ENCODE measurements around the gene JAZF1. TPM values are rescaled to one million over a fixed set of nuclear protein-coding genes. Genes with fewer than 3 reads are reported as not detected.

Gene JAZF1
- total RNA-seq, 1 experiment from 2014 or later: 3.4 TPM

GRCh38 chr7:28054531-28055160 is 125.9 kb downstream of the JAZF1 start:
- intact Hi-C loops (cut with micrococcal nuclease): no loop called here
- H3K27ac ChIP-seq (ENCODE audit: low read depth, low read length): no peak overlapping the region
- H3K9me3 ChIP-seq (ENCODE audit: control insufficient read depth in 1 of 2, insufficient read depth in 1 of 2, low read depth in 1 of 2, low read length in 2 of 2): no peaks in the 10 kb centered on the region
- DNase-seq (ENCODE audit: low read depth, low spot score): no peak
- ChIA-PET CTCF (interaction anchor here (0.9 kb wide), 1 partner anchor 8 kb away, joined by 3 read pairs; no protein-coding TSS in a partner anchor), RAD21 (ENCODE audit: low non-redundant PET in 1 of 2, low total read pairs in 2 of 2, uncharacterized antibody in 2 of 2, unreplicated experiment in 2 of 2) (no interaction called here), POLR2A (no interaction called here)
- H3K4me2 ChIP-seq (ENCODE audit: low read length): 0 out of 2 replicates have a peak overlapping the region, but pooled peaks have one; percentile 6
- peaks cover 0 to 13% of the 10 kb centered on the region in 2 experiments; a peak in 1 of 4 replicates for H3K4me1 ChIP-seq (ENCODE audit: control insufficient read depth in 1 of 2, insufficient read depth in 2 of 2, low read length in 2 of 2)
- H3K79me2 ChIP-seq (ENCODE audit: insufficient read depth, low read length): no peaks in the 10 kb centered on the region
- H2AFZ ChIP-seq (ENCODE audit: low read depth, low read length, poor library complexity, severe bottlenecking): no peak overlapping the region
- no peaks in the 10 kb centered on the region for H3K36me3 ChIP-seq (ENCODE audit: control insufficient read depth in 1 of 2, insufficient read depth in 2 of 2, low read length in 2 of 2)
- no peaks in the 10 kb centered on the region for H3K27me3 ChIP-seq (ENCODE audit: insufficient read depth, low read length)
- H3K4me3 ChIP-seq (replicated peaks in 1 of 2; ENCODE audit: low read depth in 1 of 2, low read length in 2 of 2): no peak overlapping the region
- TF ChIP-seq EZH2 (IDR thresholded peaks at IDR 0.05) (no peak), SP1 (IDR thresholded peaks at IDR 0.05; ENCODE audit: low read depth) (no peak), SRF (IDR thresholded peaks at IDR 0.05; ENCODE audit: low read depth) (no peak)
- ATAC-seq: no peak
- no peak overlapping the region for H3K9ac ChIP-seq (ENCODE audit: low read length)
- H4K20me1 ChIP-seq (ENCODE audit: insufficient read depth): no peaks in the 10 kb centered on the region
- no peaks in the 10 kb centered on the region for H3K9me2 ChIP-seq (ENCODE audit: insufficient read depth)
- BruUV-seq (replicated peaks): no TSS peak

DNA sequence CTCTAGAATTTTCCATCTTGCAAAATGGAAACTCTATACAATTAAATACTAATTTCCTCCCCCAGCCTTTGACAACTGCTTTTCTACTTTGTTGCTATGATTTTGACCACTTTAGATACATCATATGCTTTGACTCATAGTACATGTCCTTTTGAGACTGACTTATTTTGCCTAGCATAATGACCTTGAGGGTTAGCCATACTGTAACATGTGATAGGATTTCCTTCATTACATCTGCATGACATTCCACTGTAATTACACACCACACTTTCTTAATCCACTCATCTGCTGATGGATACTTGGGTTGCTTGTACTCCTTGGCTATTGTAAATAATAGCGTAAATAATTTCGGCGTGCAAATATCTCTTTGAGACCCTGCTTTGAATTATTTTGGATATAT is 127.7 kb downstream of the JAZF1 start:
- H3K27ac ChIP-seq (ENCODE audit: low read depth, low read length): no peak overlapping the region
- H3K4me3 ChIP-seq (replicated peaks in 1 of 2; ENCODE audit: low read depth in 1 of 2, low read length in 2 of 2): no peak overlapping the region
- no peak overlapping the region for H3K9ac ChIP-seq (ENCODE audit: low read length)
- no peaks in the 10 kb centered on the region for H3K27me3 ChIP-seq (ENCODE audit: insufficient read depth, low read length)
- ChIA-PET CTCF (interaction anchor here (3.4 kb wide), 1 partner anchor 9 kb away, joined by 20 read pairs; no protein-coding TSS in a partner anchor), POLR2A (no interaction called here), RAD21 (ENCODE audit: low non-redundant PET in 1 of 2, low total read pairs in 2 of 2, uncharacterized antibody in 2 of 2, unreplicated experiment in 2 of 2) (no interaction called here)
- intact Hi-C loops (cut with micrococcal nuclease): no loop called here
- H3K9me3 ChIP-seq (ENCODE audit: control insufficient read depth in 1 of 2, insufficient read depth in 1 of 2, low read depth in 1 of 2, low read length in 2 of 2): no peaks in the 10 kb centered on the region
- peaks cover 0 to 13% of the 10 kb centered on the region in 2 experiments; a peak in 1 of 4 replicates for H3K4me1 ChIP-seq (ENCODE audit: control insufficient read depth in 1 of 2, insufficient read depth in 2 of 2, low read length in 2 of 2)
- H4K20me1 ChIP-seq (ENCODE audit: insufficient read depth): no peaks in the 10 kb centered on the region
- no peaks in the 10 kb centered on the region for H3K9me2 ChIP-seq (ENCODE audit: insufficient read depth)
- no TSS peak for BruUV-seq (replicated peaks)
- no peak overlapping the region for H2AFZ ChIP-seq (ENCODE audit: low read depth, low read length, poor library complexity, severe bottlenecking)
- DNase-seq (ENCODE audit: low read depth, low spot score): no peak
- no peaks in the 10 kb centered on the region for H3K79me2 ChIP-seq (ENCODE audit: insufficient read depth, low read length)
- H3K36me3 ChIP-seq (ENCODE audit: control insufficient read depth in 1 of 2, insufficient read depth in 2 of 2, low read length in 2 of 2): no peaks in the 10 kb centered on the region
- no peak for ATAC-seq
- no peak overlapping the region for H3K4me2 ChIP-seq (ENCODE audit: low read length)
- TF ChIP-seq POLR2AphosphoS5 (IDR thresholded peaks at IDR 0.05; ENCODE audit: low read depth, low read length): no peak
- TF ChIP-seq EZH2 (IDR thresholded peaks at IDR 0.05): no peak
- TF ChIP-seq EZH2phosphoT487 (IDR thresholded peaks at IDR 0.05; ENCODE audit: borderline replicate concordance): no peak
- TF ChIP-seq POLR2A (IDR thresholded peaks at IDR 0.05; ENCODE audit: borderline replicate concordance, extremely low read depth, insufficient read depth, insufficient read length): no peak
- no peak for TF ChIP-seq ZNF274 (IDR thresholded peaks at IDR 0.05; ENCODE audit: low read depth, low read length)
- no peak for TF ChIP-seq SRF (IDR thresholded peaks at IDR 0.05; ENCODE audit: low read depth)
- TF ChIP-seq, protein P1, sequence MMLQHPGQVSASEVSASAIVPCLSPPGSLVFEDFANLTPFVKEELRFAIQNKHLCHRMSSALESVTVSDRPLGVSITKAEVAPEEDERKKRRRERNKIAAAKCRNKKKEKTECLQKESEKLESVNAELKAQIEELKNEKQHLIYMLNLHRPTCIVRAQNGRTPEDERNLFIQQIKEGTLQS (IDR thresholded peaks at IDR 0.05): no peak
- TF ChIP-seq FOSL1 (IDR thresholded peaks at IDR 0.05; ENCODE audit: low read depth): no peak
- TF ChIP-seq SIN3A (IDR thresholded peaks at IDR 0.05; ENCODE audit: low read depth): no peak
- no peak for TF ChIP-seq ELF1 (IDR thresholded peaks at IDR 0.05; ENCODE audit: borderline replicate concordance, low read depth)
- TF ChIP-seq, protein P2, sequence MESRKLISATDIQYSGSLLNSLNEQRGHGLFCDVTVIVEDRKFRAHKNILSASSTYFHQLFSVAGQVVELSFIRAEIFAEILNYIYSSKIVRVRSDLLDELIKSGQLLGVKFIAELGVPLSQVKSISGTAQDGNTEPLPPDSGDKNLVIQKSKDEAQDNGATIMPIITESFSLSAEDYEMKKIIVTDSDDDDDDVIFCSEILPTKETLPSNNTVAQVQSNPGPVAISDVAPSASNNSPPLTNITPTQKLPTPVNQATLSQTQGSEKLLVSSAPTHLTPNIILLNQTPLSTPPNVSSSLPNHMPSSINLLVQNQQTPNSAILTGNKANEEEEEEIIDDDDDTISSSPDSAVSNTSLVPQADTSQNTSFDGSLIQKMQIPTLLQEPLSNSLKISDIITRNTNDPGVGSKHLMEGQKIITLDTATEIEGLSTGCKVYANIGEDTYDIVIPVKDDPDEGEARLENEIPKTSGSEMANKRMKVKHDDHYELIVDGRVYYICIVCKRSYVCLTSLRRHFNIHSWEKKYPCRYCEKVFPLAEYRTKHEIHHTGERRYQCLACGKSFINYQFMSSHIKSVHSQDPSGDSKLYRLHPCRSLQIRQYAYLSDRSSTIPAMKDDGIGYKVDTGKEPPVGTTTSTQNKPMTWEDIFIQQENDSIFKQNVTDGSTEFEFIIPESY (IDR thresholded peaks at IDR 0.05; ENCODE audit: extremely low read depth, insufficient replicate concordance, low read length): no peak
- no peak for TF ChIP-seq SP1 (IDR thresholded peaks at IDR 0.05; ENCODE audit: low read depth)
- no peak for TF ChIP-seq EGR1 (IDR thresholded peaks at IDR 0.05; ENCODE audit: low read depth)
- TF ChIP-seq, protein P3, sequence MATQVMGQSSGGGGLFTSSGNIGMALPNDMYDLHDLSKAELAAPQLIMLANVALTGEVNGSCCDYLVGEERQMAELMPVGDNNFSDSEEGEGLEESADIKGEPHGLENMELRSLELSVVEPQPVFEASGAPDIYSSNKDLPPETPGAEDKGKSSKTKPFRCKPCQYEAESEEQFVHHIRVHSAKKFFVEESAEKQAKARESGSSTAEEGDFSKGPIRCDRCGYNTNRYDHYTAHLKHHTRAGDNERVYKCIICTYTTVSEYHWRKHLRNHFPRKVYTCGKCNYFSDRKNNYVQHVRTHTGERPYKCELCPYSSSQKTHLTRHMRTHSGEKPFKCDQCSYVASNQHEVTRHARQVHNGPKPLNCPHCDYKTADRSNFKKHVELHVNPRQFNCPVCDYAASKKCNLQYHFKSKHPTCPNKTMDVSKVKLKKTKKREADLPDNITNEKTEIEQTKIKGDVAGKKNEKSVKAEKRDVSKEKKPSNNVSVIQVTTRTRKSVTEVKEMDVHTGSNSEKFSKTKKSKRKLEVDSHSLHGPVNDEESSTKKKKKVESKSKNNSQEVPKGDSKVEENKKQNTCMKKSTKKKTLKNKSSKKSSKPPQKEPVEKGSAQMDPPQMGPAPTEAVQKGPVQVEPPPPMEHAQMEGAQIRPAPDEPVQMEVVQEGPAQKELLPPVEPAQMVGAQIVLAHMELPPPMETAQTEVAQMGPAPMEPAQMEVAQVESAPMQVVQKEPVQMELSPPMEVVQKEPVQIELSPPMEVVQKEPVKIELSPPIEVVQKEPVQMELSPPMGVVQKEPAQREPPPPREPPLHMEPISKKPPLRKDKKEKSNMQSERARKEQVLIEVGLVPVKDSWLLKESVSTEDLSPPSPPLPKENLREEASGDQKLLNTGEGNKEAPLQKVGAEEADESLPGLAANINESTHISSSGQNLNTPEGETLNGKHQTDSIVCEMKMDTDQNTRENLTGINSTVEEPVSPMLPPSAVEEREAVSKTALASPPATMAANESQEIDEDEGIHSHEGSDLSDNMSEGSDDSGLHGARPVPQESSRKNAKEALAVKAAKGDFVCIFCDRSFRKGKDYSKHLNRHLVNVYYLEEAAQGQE (IDR thresholded peaks at IDR 0.05; ENCODE audit: low read depth): no peak
- no peak for TF ChIP-seq RAD21 (IDR thresholded peaks at IDR 0.05; ENCODE audit: low read depth)
